Liver (tissue), 3 donors: Measurements from ENCODE around the gene NAT14.

ENCODE experiments used
- CTCF ChIP-seq: fragments of 150-350 bp; IDR thresholded peaks from 2 replicates; pipeline ENCODE4 v1.5.1; 2017; ENCODE audit warnings: improper control_type of control experiment, low read depth, low read length; ENCODE audit not compliant: missing input control
- GABPA ChIP-seq, 2 donors: IDR thresholded peaks in 1 of 2; conservative IDR thresholded peaks in 1 of 2; 2 replicates each; pipeline ENCODE4 v1.6.1; 2016; ENCODE audit warnings: antibody characterized with exemption in 2 of 2, mild to moderate bottlenecking in 1 of 2, moderate library complexity in 1 of 2
- MAX ChIP-seq: IDR thresholded peaks from 2 replicates; pipeline ENCODE4 v1.6.1; 2016; ENCODE audit warnings: antibody characterized with exemption
- NR2F2 ChIP-seq: IDR thresholded peaks from 2 replicates; pipeline ENCODE4 v1.6.1; 2016; ENCODE audit warnings: antibody characterized with exemption
- REST ChIP-seq: IDR thresholded peaks from 2 replicates; pipeline ENCODE4 v1.6.1; 2016; ENCODE audit warnings: antibody characterized with exemption, mild to moderate bottlenecking
- donor health status: healthy.
- donor health status: healthy.

GRCh38 chr19:55495646-55496349, 10.8 kb downstream of the NAT14 start:
- TF ChIP-seq GABPA (IDR thresholded peaks at IDR 0.05 in 1 of 2, conservative IDR thresholded peaks at IDR 0.05 in 1 of 2), result no peak
- TF ChIP-seq REST, result no peak
- no peak for TF ChIP-seq CTCF
- TF ChIP-seq NR2F2, result no peak
- TF ChIP-seq MAX, result no peak
